Fibroblast of lung (primary cell): ENCODE results near the gene MAZ. TPM values are rescaled to one million over a fixed set of nuclear protein-coding genes. Genes with fewer than 3 reads are reported as not detected.
A peak's percentile ranks its signal among the peaks of the same experiment; 100 is the strongest.

Experiments used
- DNase-seq, 2 donors: peaks; one replicate each; pipeline versions ENCODE4 v3.0.0 to v3.0.0-alpha.2; 2010; ENCODE audit warnings: low read depth in 2 of 2
- H2AFZ ChIP-seq: 2 replicates; pipeline ENCODE4 v1.5.1; 2012; ENCODE audit warnings: low read length, control low read depth, inconsistent platforms
- H3K27ac ChIP-seq: 2 replicates; pipeline ENCODE4 v1.5.1; 2011; ENCODE audit warnings: low read length, control low read depth; ENCODE audit not compliant: insufficient read depth
- H3K27me3 ChIP-seq: 2 replicates; pipeline ENCODE4 v1.5.1; 2011; ENCODE audit warnings: mild to moderate bottlenecking, low read length; ENCODE audit not compliant: control insufficient read depth, insufficient read depth
- H3K36me3 ChIP-seq: 2 replicates; pipeline ENCODE4 v1.5.1; 2011; ENCODE audit warnings: low read length; ENCODE audit not compliant: control insufficient read depth, insufficient read depth
- H3K4me1 ChIP-seq: 2 replicates; pipeline ENCODE4 v1.5.1; 2011; ENCODE audit warnings: low read length; ENCODE audit not compliant: control insufficient read depth, insufficient read depth; ENCODE audit errors: extremely low read depth
- H3K4me2 ChIP-seq: 2 replicates; pipeline ENCODE4 v1.5.1; 2011; ENCODE audit warnings: low read length, control low read depth; ENCODE audit not compliant: insufficient read depth; ENCODE audit errors: extremely low read depth
- H3K4me3 ChIP-seq, 4 experiments: fragments of 200-600 bp in 1 of 4; sonication (generic) in 1 of 4; replicated peaks in 1 of 4; 2 replicates each; pipeline ENCODE4 v1.5.1; 2011 to 2016; ENCODE audit warnings: low read length in 4 of 4, low read depth in 3 of 4, mild to moderate bottlenecking in 3 of 4, control low read depth in 2 of 4, inconsistent platforms in 1 of 4, mixed read lengths in 1 of 4; ENCODE audit not compliant: insufficient read depth in 1 of 4; ENCODE audit errors: control extremely low read depth in 1 of 4
- H3K79me2 ChIP-seq: 2 replicates; pipeline ENCODE4 v1.5.1; 2012; ENCODE audit warnings: mild to moderate bottlenecking, low read length, inconsistent platforms; ENCODE audit not compliant: control insufficient read depth, insufficient read depth
- H3K9ac ChIP-seq: 2 replicates; pipeline ENCODE4 v1.5.1; 2011; ENCODE audit warnings: mild to moderate bottlenecking, low read length, control low read depth; ENCODE audit not compliant: insufficient read depth
- H3K9me3 ChIP-seq: 2 replicates; pipeline ENCODE4 v1.5.1; 2012; ENCODE audit warnings: low read depth, low read length; ENCODE audit not compliant: control insufficient read depth, insufficient read depth
- H4K20me1 ChIP-seq: 2 replicates; pipeline ENCODE4 v1.5.1; 2011; ENCODE audit warnings: low read length; ENCODE audit not compliant: control insufficient read depth, insufficient read depth; ENCODE audit errors: extremely low read depth
- EZH2 ChIP-seq: IDR thresholded peaks from 2 replicates; pipeline ENCODE4 v1.5.1; 2012; ENCODE audit warnings: low read length, control low read depth, mild to moderate bottlenecking; ENCODE audit errors: missing control alignments
- polyA plus RNA-seq, 2 donors: library from polyadenylated mRNA; depleted of rRNA in 1 of 2; stranded (reverse) in 1 of 2; unstranded in 1 of 2; fragments of >200 nt; gene quantifications; 2 replicates each; pipeline ENCODE4 v1.2.1, GENCODE V29; 2011 to 2012; ENCODE audit warnings: missing spikeins in 1 of 2
- total RNA-seq: library from RNA; depleted of rRNA; stranded (reverse); fragments of >200 nt; gene quantifications from 2 replicates; pipeline ENCODE4 v1.2.1, GENCODE V29; 2014
- TF ChIP-seq, protein P1 (sequence below), 2 donors: IDR thresholded peaks in 1 of 2; conservative IDR thresholded peaks in 1 of 2; 1 replicate in 1 of 2; 2 replicates in 1 of 2; pipeline ENCODE4 v1.5.1; 2011 to 2012; ENCODE audit warnings: low read length in 2 of 2, control low read depth in 1 of 2, inconsistent platforms in 1 of 2, low read depth in 1 of 2, mild to moderate bottlenecking in 1 of 2

The MAZ gene
- total and polyA plus RNA-seq, 2 donors (not counting 1 experiment from before 2014, with no cell fraction given) = 68.1 to 131 TPM

DNA sequence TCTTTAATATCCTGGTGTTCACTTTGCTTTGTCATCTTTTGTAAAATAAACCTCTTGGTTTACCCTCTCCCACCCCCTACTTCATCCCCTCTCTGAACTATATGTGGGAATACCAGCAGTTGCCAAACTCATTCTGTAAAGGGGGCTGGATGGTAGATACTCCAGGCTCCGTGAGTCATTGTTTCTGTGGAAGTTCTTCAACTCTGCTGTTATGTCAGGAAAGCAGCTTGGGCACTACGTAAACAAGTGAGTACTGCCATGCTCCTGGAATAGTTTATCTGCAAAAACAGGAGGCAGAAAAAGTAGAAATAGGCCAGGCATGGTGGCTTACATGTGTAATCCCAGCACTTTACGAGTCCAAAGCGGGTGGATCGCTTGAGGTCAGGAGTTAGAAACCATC, 31.5 kb downstream of the MAZ start:
- no peaks in the 10 kb centered on the region for H3K27me3 ChIP-seq
- no peaks in the 10 kb centered on the region for H3K9me3 ChIP-seq
- DNase-seq = peak in 1 of 2 donors; percentile 14
- H3K79me2 ChIP-seq = peaks cover 3% of the 10 kb centered on the region
- no peaks in the 10 kb centered on the region for H4K20me1 ChIP-seq
- H3K9ac ChIP-seq = no peak overlapping the region
- no peaks in the 10 kb centered on the region for H3K4me1 ChIP-seq
- peaks cover 52% of the 10 kb centered on the region for H3K36me3 ChIP-seq
- H2AFZ ChIP-seq = no peak overlapping the region
- no peak overlapping the region for H3K27ac ChIP-seq
- H3K4me2 ChIP-seq = no peak overlapping the region
- TF ChIP-seq, protein P1, sequence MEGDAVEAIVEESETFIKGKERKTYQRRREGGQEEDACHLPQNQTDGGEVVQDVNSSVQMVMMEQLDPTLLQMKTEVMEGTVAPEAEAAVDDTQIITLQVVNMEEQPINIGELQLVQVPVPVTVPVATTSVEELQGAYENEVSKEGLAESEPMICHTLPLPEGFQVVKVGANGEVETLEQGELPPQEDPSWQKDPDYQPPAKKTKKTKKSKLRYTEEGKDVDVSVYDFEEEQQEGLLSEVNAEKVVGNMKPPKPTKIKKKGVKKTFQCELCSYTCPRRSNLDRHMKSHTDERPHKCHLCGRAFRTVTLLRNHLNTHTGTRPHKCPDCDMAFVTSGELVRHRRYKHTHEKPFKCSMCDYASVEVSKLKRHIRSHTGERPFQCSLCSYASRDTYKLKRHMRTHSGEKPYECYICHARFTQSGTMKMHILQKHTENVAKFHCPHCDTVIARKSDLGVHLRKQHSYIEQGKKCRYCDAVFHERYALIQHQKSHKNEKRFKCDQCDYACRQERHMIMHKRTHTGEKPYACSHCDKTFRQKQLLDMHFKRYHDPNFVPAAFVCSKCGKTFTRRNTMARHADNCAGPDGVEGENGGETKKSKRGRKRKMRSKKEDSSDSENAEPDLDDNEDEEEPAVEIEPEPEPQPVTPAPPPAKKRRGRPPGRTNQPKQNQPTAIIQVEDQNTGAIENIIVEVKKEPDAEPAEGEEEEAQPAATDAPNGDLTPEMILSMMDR (conservative IDR thresholded peaks at IDR 0.05 in 1 of 2, IDR thresholded peaks at IDR 0.05 in 1 of 2; ENCODE audit: low read depth in 1 of 2, low read length in 2 of 2) = no peak
- TF ChIP-seq EZH2 = no peak
- no peak overlapping the region for H3K4me3 ChIP-seq

DNA sequence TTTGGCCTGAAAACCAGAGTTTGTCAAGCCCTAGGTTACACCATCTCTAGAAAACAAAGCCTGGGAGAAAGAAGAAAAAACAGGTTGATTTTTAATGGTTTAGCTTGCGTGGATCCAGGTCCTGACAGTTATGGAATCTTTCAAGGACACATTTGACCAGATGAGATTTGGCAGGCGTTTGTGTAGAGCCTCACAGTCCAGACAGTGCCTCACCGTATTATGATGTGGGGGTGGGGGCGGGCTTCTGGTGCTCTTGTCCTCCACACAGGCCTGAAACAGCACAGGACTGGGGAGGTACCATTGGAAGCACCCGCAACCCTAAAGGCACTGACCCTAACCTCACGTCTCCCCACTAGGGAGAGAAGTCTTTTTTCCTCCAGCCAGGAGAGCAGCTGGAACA, 33.5 kb downstream of the MAZ start:
- no peaks in the 10 kb centered on the region for H4K20me1 ChIP-seq
- no peak overlapping the region for H3K27ac ChIP-seq
- no peak overlapping the region for H3K4me3 ChIP-seq
- no peak overlapping the region for H3K9ac ChIP-seq
- H3K4me2 ChIP-seq = no peak overlapping the region
- TF ChIP-seq, protein P1 (conservative IDR thresholded peaks at IDR 0.05 in 1 of 2, IDR thresholded peaks at IDR 0.05 in 1 of 2; ENCODE audit: low read depth in 1 of 2, low read length in 2 of 2) = no peak
- no peak for TF ChIP-seq EZH2
- no peaks in the 10 kb centered on the region for H3K4me1 ChIP-seq
- no peaks in the 10 kb centered on the region for H3K79me2 ChIP-seq
- no peaks in the 10 kb centered on the region for H3K9me3 ChIP-seq
- H2AFZ ChIP-seq = no peak overlapping the region
- DNase-seq = no peak
- peaks cover 46% of the 10 kb centered on the region for H3K36me3 ChIP-seq
- H3K27me3 ChIP-seq = no peaks in the 10 kb centered on the region

DNA sequence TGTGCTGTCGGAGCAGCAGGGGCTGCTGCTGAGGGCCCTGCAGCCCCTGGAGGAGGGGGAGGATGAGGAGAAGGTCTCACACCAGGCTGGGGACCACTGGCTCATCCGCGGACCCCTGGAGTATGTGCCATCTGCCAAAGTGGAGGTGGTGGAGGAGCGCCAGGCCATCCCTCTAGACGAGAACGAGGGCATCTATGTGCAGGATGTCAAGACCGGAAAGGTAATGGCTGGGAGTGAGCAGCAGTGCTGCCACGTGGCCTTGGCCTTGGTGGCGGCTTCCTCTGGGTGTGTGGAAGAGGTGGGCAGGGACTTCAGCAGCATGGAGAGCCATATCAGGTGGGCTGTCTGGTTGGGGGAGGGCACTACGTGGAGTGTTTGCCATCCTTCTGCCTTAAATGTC, 33.9 kb downstream of the MAZ start:
- peaks cover 45% of the 10 kb centered on the region for H3K36me3 ChIP-seq
- DNase-seq = no peak

More for the DNA sequence above, 33.9 kb downstream of the MAZ start:
- H3K27me3 ChIP-seq = no peaks in the 10 kb centered on the region
- H3K79me2 ChIP-seq = no peaks in the 10 kb centered on the region
- H3K27ac ChIP-seq = no peak overlapping the region
- H3K4me1 ChIP-seq = no peaks in the 10 kb centered on the region
- no peak overlapping the region for H3K9ac ChIP-seq
- H3K4me3 ChIP-seq = no peak overlapping the region
- no peaks in the 10 kb centered on the region for H3K9me3 ChIP-seq
- no peak overlapping the region for H3K4me2 ChIP-seq
- TF ChIP-seq, protein P1 (conservative IDR thresholded peaks at IDR 0.05 in 1 of 2, IDR thresholded peaks at IDR 0.05 in 1 of 2; ENCODE audit: low read depth in 1 of 2, low read length in 2 of 2) = no peak
- no peak for TF ChIP-seq EZH2
- H2AFZ ChIP-seq = no peak overlapping the region
- H4K20me1 ChIP-seq = no peaks in the 10 kb centered on the region
